PC-3 (cell line): Measurements from ENCODE around the gene ARHGEF11. TPM values are rescaled to one million over a fixed set of nuclear protein-coding genes. Genes with fewer than 3 reads are reported as not detected.

Source experiments
- ATAC-seq: fragments of 200-7000 bp; cut with Tn5 transposase; 2 replicates; pipeline ENCODE4 v1.9.1; 2020; ENCODE audit warnings: mild to moderate bottlenecking, moderate library complexity
- BruUV-seq: library from RNA; stranded (reverse); fragments of 400-500 nt; replicated peaks from 2 replicates; lab custom pipeline; 2021; lab: Mats Ljungman, UMichigan
- CTCF ChIA-PET: fragments of 300-600 bp; sonication (Branson Sonifier 250); formaldehyde crosslinking; loops from one replicate; lab custom pipeline; 2022; ENCODE audit warnings: antibody characterized with exemption; lab: Charles Lee
- POLR2A ChIA-PET: fragments of 300-600 bp; sonication (Branson Sonifier 250); formaldehyde crosslinking; loops from one replicate; lab custom pipeline; 2022; ENCODE audit warnings: antibody characterized with exemption; ENCODE audit not compliant: unreplicated experiment; lab: Charles Lee
- DNase-seq: peaks from one replicate; pipeline ENCODE4 v3.0.0-alpha.2; 2015
- H2AFZ ChIP-seq: fragments of 300-600 bp; sonication (generic); 2 replicates; pipeline ENCODE4 v1.6.0; 2016; ENCODE audit warnings: antibody characterized with exemption, low read length
- H3F3A ChIP-seq: fragments of 300-600 bp; sonication (generic); one replicate; pipeline ENCODE4 v1.6.0; 2017; ENCODE audit warnings: antibody characterized with exemption, low read length, control low read depth, mild to moderate bottlenecking; ENCODE audit not compliant: unreplicated experiment
- H3K27ac ChIP-seq: fragments of 300-600 bp; sonication (generic); 2 replicates; pipeline ENCODE4 v1.5.1; 2016; ENCODE audit warnings: mild to moderate bottlenecking, low read length
- H3K27me3 ChIP-seq: fragments of 300-600 bp; sonication (generic); 2 replicates; pipeline ENCODE4 v1.6.1; 2016; ENCODE audit warnings: low read length, mixed read lengths
- H3K36me3 ChIP-seq: fragments of 300-600 bp; sonication (generic); 2 replicates; pipeline ENCODE4 v1.6.1; 2016; ENCODE audit warnings: low read depth, mixed run types, low read length, mixed read lengths
- H3K4me1 ChIP-seq: fragments of 300-600 bp; sonication (generic); 2 replicates; pipeline ENCODE4 v1.5.1; 2016; ENCODE audit warnings: low read length; ENCODE audit not compliant: insufficient read depth
- H3K4me2 ChIP-seq: fragments of 300-600 bp; sonication (generic); 2 replicates; pipeline ENCODE4 v1.6.0; 2016; ENCODE audit warnings: low read length
- H3K4me3 ChIP-seq: fragments of 300-600 bp; sonication (generic); 2 replicates; pipeline ENCODE4 v1.5.1; 2016; ENCODE audit warnings: mild to moderate bottlenecking, low read length, mixed read lengths
- H3K79me2 ChIP-seq: fragments of 300-600 bp; sonication (generic); 2 replicates; pipeline ENCODE4 v1.6.1; 2017; ENCODE audit warnings: low read length, mixed read lengths
- H3K9ac ChIP-seq: fragments of 300-600 bp; sonication (generic); 2 replicates; pipeline ENCODE4 v1.6.0; 2016; ENCODE audit warnings: mild to moderate bottlenecking, low read length
- H3K9me2 ChIP-seq: fragments of 300-600 bp; sonication (generic); replicated peaks from 2 replicates; pipeline ENCODE4 v1.6.1; 2016; ENCODE audit warnings: mixed run types, low read length, mixed read lengths
- H3K9me3 ChIP-seq: fragments of 300-600 bp; sonication (generic); 2 replicates; pipeline ENCODE4 v1.6.1; 2016; ENCODE audit warnings: low read length, mixed read lengths
- H4K20me1 ChIP-seq: fragments of 300-600 bp; sonication (generic); 2 replicates; pipeline ENCODE4 v1.6.1; 2016; ENCODE audit warnings: low read length, mixed read lengths
- CTCF ChIP-seq: fragments of 300-600 bp; sonication (generic); conservative IDR thresholded peaks from 2 replicates; pipeline ENCODE4 v1.5.1; 2017; ENCODE audit warnings: antibody characterized with exemption, low read depth, mild to moderate bottlenecking, low read length
- EZH2 ChIP-seq: fragments of 300-600 bp; sonication (generic); IDR thresholded peaks from one replicate; pipeline ENCODE4 v1.6.1; 2017; ENCODE audit warnings: antibody characterized with exemption, mild to moderate bottlenecking, low read length; ENCODE audit not compliant: unreplicated experiment
- EZH2phosphoT487 ChIP-seq: fragments of 300-600 bp; sonication (generic); IDR thresholded peaks from 2 replicates; pipeline ENCODE4 v1.6.1; 2018; ENCODE audit warnings: mild to moderate bottlenecking, antibody characterized with exemption, low read length, borderline replicate concordance
- intact Hi-C: fragments of 100-400 bp; cut with micrococcal nuclease; formaldehyde crosslinking; loops from 2 replicates; pipeline ENCODE4 v1.9.0; 2023
- total RNA-seq: library from RNA; depleted of rRNA; stranded (reverse); fragments of >200 nt; gene quantifications from 2 replicates; pipeline ENCODE4 v1.2.3, GENCODE V29; 2014

Gene ARHGEF11
- total RNA-seq, 1 experiment from 2014 or later, result 31.1 TPM

GRCh38 chr1:156943756-156944155, 101.8 kb downstream of the ARHGEF11 start:
- Histone ChIP-seq H3K4me2 (no peak overlapping the region), H3K79me2 (no peaks in the 10 kb centered on the region), H3K4me3 (no peak overlapping the region), H3K9me3 (no peaks in the 10 kb centered on the region), H3K27me3 (no peaks in the 10 kb centered on the region), H3K9ac (no peak overlapping the region), H3K36me3 (peaks cover 55% of the 10 kb centered on the region), H3K4me1 (peaks cover 10% of the 10 kb centered on the region; the same call in 1 of the 2 replicates), H3K9me2 (no peaks in the 10 kb centered on the region), H3F3A (no peaks in the 10 kb centered on the region), H2AFZ (no peak overlapping the region), H4K20me1 (no peaks in the 10 kb centered on the region), H3K27ac (no peak overlapping the region)
- DNase-seq (no peak), ATAC-seq (no peak)
- ChIA-PET CTCF (no interaction called here), POLR2A (no interaction called here)
- BruUV-seq, result no TSS peak
- TF ChIP-seq CTCF (no peak), EZH2 (no peak), EZH2phosphoT487 (no peak)
- intact Hi-C loops, result no loop called here

- Histone ChIP-seq H3K4me1 (peaks cover 10% of the 10 kb centered on the region; the same call in 1 of the 2 replicates), H3K4me3 (no peak overlapping the region), H3K27ac (no peak overlapping the region), H3K9ac (no peak overlapping the region), H3K9me3 (no peaks in the 10 kb centered on the region), H3K27me3 (no peaks in the 10 kb centered on the region), H3K79me2 (no peaks in the 10 kb centered on the region), H3K4me2 (no peak overlapping the region), H2AFZ (no peak overlapping the region), H3K36me3 (peaks cover 43% of the 10 kb centered on the region), H3K9me2 (no peaks in the 10 kb centered on the region), H4K20me1 (no peaks in the 10 kb centered on the region), H3F3A (no peaks in the 10 kb centered on the region)
- intact Hi-C loops, result no loop called here
- DNase-seq, result no peak
- BruUV-seq, result no TSS peak
- no peak for ATAC-seq
- POLR2A ChIA-PET, result no interaction called here
- TF ChIP-seq CTCF, result no peak
- TF ChIP-seq EZH2, result no peak
- no peak for TF ChIP-seq EZH2phosphoT487
- CTCF ChIA-PET, result no interaction called here
Observed at GRCh38 chr1:156942576-156942975, 103.0 kb downstream of the ARHGEF11 start.

GRCh38 chr1:156942176-156942575, 103.4 kb downstream of the ARHGEF11 start:
- Histone ChIP-seq H3K4me2 (no peak overlapping the region), H3K4me3 (no peak overlapping the region), H3K79me2 (no peaks in the 10 kb centered on the region), H2AFZ (no peak overlapping the region), H4K20me1 (no peaks in the 10 kb centered on the region), H3K27ac (no peak overlapping the region), H3F3A (no peaks in the 10 kb centered on the region), H3K9ac (no peak overlapping the region), H3K27me3 (no peaks in the 10 kb centered on the region), H3K9me2 (no peaks in the 10 kb centered on the region), H3K4me1 (peaks cover 10% of the 10 kb centered on the region; the same call in 1 of the 2 replicates), H3K9me3 (no peaks in the 10 kb centered on the region), H3K36me3 (peaks cover 41% of the 10 kb centered on the region)
- CTCF ChIA-PET, result no interaction called here
- DNase-seq, result no peak
- no TSS peak for BruUV-seq
- intact Hi-C loops, result no loop called here
- POLR2A ChIA-PET, result no interaction called here
- TF ChIP-seq EZH2, result no peak
- no peak for TF ChIP-seq CTCF
- TF ChIP-seq EZH2phosphoT487, result no peak
- ATAC-seq, result no peak
